HCT116 (cell line): ENCODE data around the gene MORN5. TPM values are rescaled to one million over a fixed set of nuclear protein-coding genes. Genes with fewer than 3 reads are reported as not detected.

Source experiments
- ATAC-seq: fragments of 200-7000 bp; cut with Tn5 transposase; 2 replicates; pipeline ENCODE4 v1.9.1; 2020; ENCODE audit warnings: mild to moderate bottlenecking, moderate library complexity
- BruUV-seq: library from RNA; stranded (reverse); fragments of 400-500 nt; replicated peaks from 2 replicates; lab custom pipeline; 2021; lab: Mats Ljungman, UMichigan
- CTCF ChIA-PET: fragments of 300-600 bp; sonication (Branson Sonifier 250); formaldehyde crosslinking; loops from one replicate; lab custom pipeline; 2021; ENCODE audit warnings: antibody characterized with exemption; lab: Charles Lee
- POLR2A ChIA-PET: fragments of 300-600, 350-600 bp; sonication (Branson Sonifier 250); formaldehyde crosslinking; loops from one replicate; lab custom pipeline; 2021; ENCODE audit warnings: antibody characterized with exemption; lab: Charles Lee
- RAD21 ChIA-PET, 2 experiments: fragments of 300-600 bp; sonication (Branson Sonifier 250); formaldehyde crosslinking; loops; one replicate each; lab custom pipeline; 2023; ENCODE audit warnings: low total read pairs in 2 of 2; ENCODE audit not compliant: uncharacterized antibody in 2 of 2, unreplicated experiment in 2 of 2, low non-redundant PET in 1 of 2; lab: Charles Lee
- DNase-seq: peaks from one replicate; pipeline ENCODE4 v3.0.0-alpha.2; 2010; ENCODE audit warnings: low read depth, low spot score
- H2AFZ ChIP-seq: fragments of 200-600 bp; shearing (Covaris generic), sonication (generic); 2 replicates; pipeline ENCODE4 v1.6.1; 2017; ENCODE audit warnings: low read depth, mixed run types, mixed read lengths, antibody characterized with exemption, low read length; ENCODE audit not compliant: poor library complexity, severe bottlenecking
- H3K27ac ChIP-seq: 2 replicates; pipeline ENCODE4 v1.5.1; 2012; ENCODE audit warnings: low read depth, low read length
- H3K27me3 ChIP-seq: fragments of 200-600 bp; sonication (generic); 2 replicates; pipeline ENCODE4 v1.6.1; 2016; ENCODE audit warnings: mixed run types, low read length, mixed read lengths; ENCODE audit not compliant: insufficient read depth
- H3K36me3 ChIP-seq, 2 experiments: fragments of 200-500 bp in 1 of 2; fragments of 200-600 bp in 1 of 2; sonication (Bioruptor generic) in 1 of 2; sonication (generic) in 1 of 2; 2 replicates each; pipeline versions ENCODE4 v1.5.1 to v1.6.1; 2014 to 2016; ENCODE audit warnings: low read length in 2 of 2, inconsistent platforms in 1 of 2, mixed read lengths in 1 of 2, mixed run types in 1 of 2; ENCODE audit not compliant: insufficient read depth in 2 of 2, control insufficient read depth in 1 of 2
- H3K4me1 ChIP-seq, 2 experiments: fragments of 200-600 bp in 1 of 2; sonication (generic) in 1 of 2; 2 replicates each; pipeline versions ENCODE4 v1.5.1 to v1.6.1; 2012 to 2017; ENCODE audit warnings: low read length in 2 of 2, inconsistent platforms in 1 of 2, mild to moderate bottlenecking in 1 of 2, mixed read lengths in 1 of 2, mixed run types in 1 of 2, moderate library complexity in 1 of 2; ENCODE audit not compliant: insufficient read depth in 2 of 2, control insufficient read depth in 1 of 2
- H3K4me2 ChIP-seq: fragments of 200-600 bp; sonication (generic); 2 replicates; pipeline ENCODE4 v1.6.1; 2017; ENCODE audit warnings: mixed run types, low read length, mixed read lengths
- H3K4me3 ChIP-seq, 2 experiments: fragments of 200-600 bp in 1 of 2; sonication (generic) in 1 of 2; replicated peaks in 1 of 2; 2 replicates each; pipeline ENCODE4 v1.5.1; 2011 to 2016; ENCODE audit warnings: low read length in 2 of 2, control low read depth in 1 of 2, low read depth in 1 of 2, mild to moderate bottlenecking in 1 of 2, mixed read lengths in 1 of 2, mixed run types in 1 of 2
- H3K79me2 ChIP-seq: fragments of 200-600 bp; sonication (generic); 2 replicates; pipeline ENCODE4 v1.6.1; 2017; ENCODE audit warnings: mild to moderate bottlenecking, mixed run types, low read length, moderate library complexity, mixed read lengths; ENCODE audit not compliant: insufficient read depth
- H3K9ac ChIP-seq: fragments of 200-600 bp; sonication (generic); 2 replicates; pipeline ENCODE4 v1.6.1; 2016; ENCODE audit warnings: low read length, mixed read lengths
- H3K9me2 ChIP-seq: fragments of 200-600 bp; sonication (generic), shearing (Covaris generic); 2 replicates; pipeline ENCODE4 v1.6.1; 2017; ENCODE audit warnings: mixed run types, mild to moderate bottlenecking, moderate library complexity; ENCODE audit not compliant: insufficient read depth
- H3K9me3 ChIP-seq, 2 experiments: fragments of 200-500 bp in 1 of 2; fragments of 200-600 bp in 1 of 2; sonication (Bioruptor generic) in 1 of 2; sonication (generic) in 1 of 2; 2 replicates each; pipeline ENCODE4 v1.6.1; 2014 to 2017; ENCODE audit warnings: low read length in 2 of 2, mixed read lengths in 2 of 2, inconsistent platforms in 1 of 2, low read depth in 1 of 2, mild to moderate bottlenecking in 1 of 2, mixed run types in 1 of 2, moderate library complexity in 1 of 2; ENCODE audit not compliant: control insufficient read depth in 1 of 2, insufficient read depth in 1 of 2
- H4K20me1 ChIP-seq: fragments of 200-600 bp; sonication (generic), shearing (Covaris generic); 2 replicates; pipeline ENCODE4 v1.6.1; 2017; ENCODE audit warnings: mixed run types, mild to moderate bottlenecking, moderate library complexity; ENCODE audit not compliant: insufficient read depth
- ATF3 ChIP-seq: IDR thresholded peaks from 2 replicates; pipeline ENCODE4 v1.6.1; 2012
- CBX3 ChIP-seq: IDR thresholded peaks from 2 replicates; pipeline ENCODE4 v1.6.1; 2012; ENCODE audit warnings: low read depth
- CTCF ChIP-seq, 3 experiments: fragments of 200-600 bp in 1 of 3; sonication (generic) in 1 of 3; IDR thresholded peaks in 2 of 3; conservative IDR thresholded peaks in 1 of 3; 2 replicates each; pipeline ENCODE4 v1.5.1; 2012 to 2017; ENCODE audit warnings: low read depth in 2 of 3, low read length in 2 of 3, antibody characterized with exemption in 1 of 3, borderline replicate concordance in 1 of 3, control low read depth in 1 of 3, mild to moderate bottlenecking in 1 of 3, mixed read lengths in 1 of 3, mixed run types in 1 of 3, moderate library complexity in 1 of 3; ENCODE audit not compliant: insufficient read depth in 1 of 3
- EGR1 ChIP-seq: IDR thresholded peaks from 2 replicates; pipeline ENCODE4 v1.6.1; 2012; ENCODE audit warnings: low read depth
- ELF1 ChIP-seq: IDR thresholded peaks from 2 replicates; pipeline ENCODE4 v1.6.1; 2012; ENCODE audit warnings: low read depth, borderline replicate concordance
- EZH2 ChIP-seq: fragments of 200-600 bp; sonication (generic); IDR thresholded peaks from 2 replicates; pipeline ENCODE4 v1.6.1; 2017; ENCODE audit warnings: antibody characterized with exemption, mixed run types
- EZH2phosphoT487 ChIP-seq: fragments of 200-600 bp; IDR thresholded peaks from 2 replicates; pipeline ENCODE4 v1.6.1; 2018; ENCODE audit warnings: antibody characterized with exemption, borderline replicate concordance
- FOSL1 ChIP-seq: IDR thresholded peaks from 2 replicates; pipeline ENCODE4 v1.6.1; 2012; ENCODE audit warnings: low read depth
- JUND ChIP-seq: IDR thresholded peaks from 2 replicates; pipeline ENCODE4 v1.6.1; 2012
- MAX ChIP-seq: IDR thresholded peaks from 2 replicates; pipeline ENCODE4 v1.6.1; 2012
- POLR2AphosphoS5 ChIP-seq: IDR thresholded peaks from 2 replicates; pipeline ENCODE4 v1.6.1; 2011; ENCODE audit warnings: mild to moderate bottlenecking, low read depth, low read length, moderate library complexity
- RAD21 ChIP-seq: IDR thresholded peaks from 2 replicates; pipeline ENCODE4 v1.6.1; 2012; ENCODE audit warnings: low read depth, mild to moderate bottlenecking
- SIN3A ChIP-seq: IDR thresholded peaks from 2 replicates; pipeline ENCODE4 v1.6.1; 2012; ENCODE audit warnings: low read depth
- SP1 ChIP-seq: IDR thresholded peaks from 2 replicates; pipeline ENCODE4 v1.6.1; 2012; ENCODE audit warnings: low read depth
- SRF ChIP-seq: IDR thresholded peaks from 2 replicates; pipeline ENCODE4 v1.6.1; 2012; ENCODE audit warnings: low read depth
- TCF7L2 ChIP-seq: IDR thresholded peaks from 2 replicates; pipeline ENCODE4 v1.7.0; 2011; ENCODE audit warnings: borderline replicate concordance, inconsistent platforms; ENCODE audit not compliant: insufficient read depth, insufficient read length; ENCODE audit errors: extremely low read depth
- YY1 ChIP-seq: IDR thresholded peaks from 2 replicates; pipeline ENCODE4 v1.6.1; 2011; ENCODE audit warnings: low read length, low read depth, moderate library complexity, mild to moderate bottlenecking; ENCODE audit not compliant: insufficient replicate concordance; ENCODE audit errors: extremely low read depth
- ZBTB33 ChIP-seq: IDR thresholded peaks from 2 replicates; pipeline ENCODE4 v1.6.1; 2011; ENCODE audit warnings: mild to moderate bottlenecking, low read length, moderate library complexity; ENCODE audit not compliant: insufficient replicate concordance; ENCODE audit errors: extremely low read depth
- ZFX ChIP-seq: fragments of 450-650 bp; IDR thresholded peaks from 2 replicates; pipeline ENCODE4 v1.6.1; 2017
- ZNF274 ChIP-seq: fragments of 200-500 bp; sonication (Bioruptor generic); IDR thresholded peaks from 2 replicates; pipeline ENCODE4 v1.6.1; 2014; ENCODE audit warnings: mild to moderate bottlenecking, low read depth, low read length, inconsistent platforms
- intact Hi-C: fragments of 100-400 bp; cut with micrococcal nuclease; formaldehyde crosslinking; loops from 2 replicates; pipeline ENCODE4 v1.10.0; 2022
- total RNA-seq: library from RNA; stranded (reverse); gene quantifications from one replicate; pipeline ENCODE4 v1.2.1, GENCODE V29; 2021; ENCODE audit not compliant: unreplicated experiment

MORN5 gene
- total RNA-seq, 1 experiment from 2014 or later: not detected

GRCh38 chr9:122186301-122186700, 26.6 kb downstream of the MORN5 start:
- no peak overlapping the region for H3K9ac ChIP-seq
- H2AFZ ChIP-seq: no peak overlapping the region
- H3K36me3 ChIP-seq: no peaks in the 10 kb centered on the region
- H3K27ac ChIP-seq: no peak overlapping the region
- TF ChIP-seq SRF: no peak
- TF ChIP-seq CTCF (IDR thresholded peaks at IDR 0.05 in 2 of 3, conservative IDR thresholded peaks at IDR 0.05 in 1 of 3; ENCODE audit: borderline replicate concordance in 1 of 3, insufficient read depth in 1 of 3, low read depth in 2 of 3, low read length in 2 of 3): no peak
- no peak for TF ChIP-seq ZBTB33
- no peak for TF ChIP-seq TCF7L2
- no peak for TF ChIP-seq CBX3
- no peak for TF ChIP-seq FOSL1
- TF ChIP-seq RAD21: no peak
- no peak for TF ChIP-seq JUND
- TF ChIP-seq SIN3A: no peak
- TF ChIP-seq ELF1: no peak
- no peak for TF ChIP-seq ZFX
- no peak for TF ChIP-seq MAX
- no peak for TF ChIP-seq ZNF274
- no peak for TF ChIP-seq YY1
- TF ChIP-seq EGR1: no peak
- TF ChIP-seq POLR2AphosphoS5: no peak
- TF ChIP-seq SP1: no peak
- no peak for TF ChIP-seq EZH2phosphoT487
- TF ChIP-seq ATF3: no peak
- TF ChIP-seq EZH2: no peak
- ChIA-PET RAD21 (no interaction called here), CTCF (no interaction called here), POLR2A (no interaction called here)
- no peak overlapping the region for H3K4me3 ChIP-seq
- H3K4me1 ChIP-seq: no peaks in the 10 kb centered on the region
- ATAC-seq (no peak), DNase-seq (no peak)
- no peaks in the 10 kb centered on the region for H3K9me3 ChIP-seq
- intact Hi-C loops: no loop called here
- no peak overlapping the region for H3K4me2 ChIP-seq
- H3K9me2 ChIP-seq: no peaks in the 10 kb centered on the region
- no peaks in the 10 kb centered on the region for H3K79me2 ChIP-seq
- no peaks in the 10 kb centered on the region for H4K20me1 ChIP-seq
- peaks cover 5% of the 10 kb centered on the region; the same call in 1 of the 2 replicates for H3K27me3 ChIP-seq
- no TSS peak for BruUV-seq
